ENCODE results near the gene ABCC1. TPM values are rescaled to one million over a fixed set of nuclear protein-coding genes. Genes with fewer than 3 reads are reported as not detected.

Gene ABCC1
- total and polyA plus RNA-seq, 4 donors: 12.4 to 41.5 (median 31.3) TPM

DNA sequence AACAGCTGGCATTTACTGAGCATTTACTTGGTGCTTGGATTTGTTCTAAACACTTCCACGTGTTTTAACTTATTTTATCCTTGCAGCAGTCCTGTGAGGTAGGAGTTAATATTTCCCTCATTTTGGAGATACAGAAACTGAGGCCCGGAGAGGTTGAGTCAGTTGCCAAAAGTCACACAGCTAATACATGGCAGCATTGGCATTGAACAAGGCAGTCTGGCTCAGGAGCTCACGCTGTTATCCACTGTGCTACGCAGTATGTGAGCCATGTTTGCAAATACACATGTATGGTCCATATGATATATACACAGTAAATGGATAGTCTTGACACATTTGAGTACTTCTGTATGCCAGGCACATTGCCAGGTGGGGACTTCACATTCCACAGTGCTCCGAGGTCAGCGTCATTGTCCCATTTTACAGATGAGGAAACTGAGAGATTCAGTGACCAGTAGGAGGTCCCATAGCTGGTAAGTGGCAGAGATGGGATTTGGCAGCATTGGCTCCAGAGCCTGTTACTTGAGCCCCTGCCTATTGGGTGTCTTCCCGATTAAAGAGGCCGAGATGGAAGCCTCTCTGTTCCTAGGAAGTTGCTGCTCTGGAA, 163.1 kb downstream of the ABCC1 start:
- Histone ChIP-seq H3K36me3 (ENCODE audit: control insufficient read depth in 4 of 4, insufficient read depth in 4 of 4, low read length in 4 of 4) (peaks cover 19 to 53% (median 30%) of the 10 kb centered on the region in 4 donors), H3K4me3 (no peak overlapping the region), H3K4me1 (ENCODE audit: control insufficient read depth in 5 of 5, insufficient read depth in 5 of 5, low read length in 5 of 5) (no peaks in the 10 kb centered on the region), H3K27ac (ENCODE audit: low read depth in 1 of 2, low read length in 1 of 2) (no peak overlapping the region), H3K9me3 (ENCODE audit: control insufficient read depth in 4 of 4, insufficient read depth in 3 of 4, low read length in 3 of 4) (peaks cover 0 to 4% (median 0%) of the 10 kb centered on the region in 4 donors), H3K27me3 (ENCODE audit: control insufficient read depth in 3 of 3, insufficient read depth in 3 of 3, low read length in 2 of 3) (no peaks in the 10 kb centered on the region), H3K9ac (ENCODE audit: insufficient read depth in 1 of 2, low read length in 2 of 2) (no peak overlapping the region)
- WGBS, 2 donors: 81 to 84% methylated on average over 8 of the region's 8 CpGs
- ATAC-seq (ENCODE audit: insufficient read depth, low FRiP score) (no peak), DNase-seq (no peak)
- TF ChIP-seq, protein P1, sequence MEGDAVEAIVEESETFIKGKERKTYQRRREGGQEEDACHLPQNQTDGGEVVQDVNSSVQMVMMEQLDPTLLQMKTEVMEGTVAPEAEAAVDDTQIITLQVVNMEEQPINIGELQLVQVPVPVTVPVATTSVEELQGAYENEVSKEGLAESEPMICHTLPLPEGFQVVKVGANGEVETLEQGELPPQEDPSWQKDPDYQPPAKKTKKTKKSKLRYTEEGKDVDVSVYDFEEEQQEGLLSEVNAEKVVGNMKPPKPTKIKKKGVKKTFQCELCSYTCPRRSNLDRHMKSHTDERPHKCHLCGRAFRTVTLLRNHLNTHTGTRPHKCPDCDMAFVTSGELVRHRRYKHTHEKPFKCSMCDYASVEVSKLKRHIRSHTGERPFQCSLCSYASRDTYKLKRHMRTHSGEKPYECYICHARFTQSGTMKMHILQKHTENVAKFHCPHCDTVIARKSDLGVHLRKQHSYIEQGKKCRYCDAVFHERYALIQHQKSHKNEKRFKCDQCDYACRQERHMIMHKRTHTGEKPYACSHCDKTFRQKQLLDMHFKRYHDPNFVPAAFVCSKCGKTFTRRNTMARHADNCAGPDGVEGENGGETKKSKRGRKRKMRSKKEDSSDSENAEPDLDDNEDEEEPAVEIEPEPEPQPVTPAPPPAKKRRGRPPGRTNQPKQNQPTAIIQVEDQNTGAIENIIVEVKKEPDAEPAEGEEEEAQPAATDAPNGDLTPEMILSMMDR (IDR thresholded peaks at IDR 0.05; ENCODE audit: control extremely low read depth, extremely low read depth): no peak

DNA sequence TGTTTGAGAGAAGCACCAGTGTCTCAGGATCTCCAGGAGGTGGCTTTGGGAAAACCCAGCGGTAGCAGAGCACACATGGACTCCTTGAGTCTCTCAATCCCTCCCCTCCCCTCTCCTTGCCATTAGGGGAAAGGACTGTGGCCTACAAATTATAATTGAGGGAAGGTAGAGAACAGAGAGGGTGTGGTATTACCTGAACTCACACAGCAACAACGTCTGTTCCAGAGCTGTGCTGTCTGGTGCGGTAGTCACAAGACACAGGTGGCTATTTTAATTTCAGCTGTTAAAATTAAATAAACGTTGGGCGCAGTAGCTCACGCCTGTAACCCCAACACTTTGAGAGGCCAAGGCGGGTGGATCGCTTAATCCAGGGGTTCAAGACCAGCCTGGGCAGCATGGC, 163.7 kb downstream of the ABCC1 start:
- Histone ChIP-seq H3K4me1 (ENCODE audit: control insufficient read depth in 5 of 5, insufficient read depth in 5 of 5, low read length in 5 of 5) (no peaks in the 10 kb centered on the region), H3K4me3 (no peak overlapping the region), H3K27me3 (ENCODE audit: control insufficient read depth in 3 of 3, insufficient read depth in 3 of 3, low read length in 2 of 3) (no peaks in the 10 kb centered on the region), H3K27ac (ENCODE audit: low read depth in 1 of 2, low read length in 1 of 2) (no peak overlapping the region), H3K9ac (ENCODE audit: insufficient read depth in 1 of 2, low read length in 2 of 2) (no peak overlapping the region), H3K36me3 (ENCODE audit: control insufficient read depth in 4 of 4, insufficient read depth in 4 of 4, low read length in 4 of 4) (peaks cover 24 to 56% (median 32%) of the 10 kb centered on the region in 4 donors), H3K9me3 (ENCODE audit: control insufficient read depth in 4 of 4, insufficient read depth in 3 of 4, low read length in 3 of 4) (peaks cover 0 to 5% (median 0%) of the 10 kb centered on the region in 4 donors)
- DNase-seq (no peak), ATAC-seq (ENCODE audit: insufficient read depth, low FRiP score) (no peak)
- TF ChIP-seq, protein P1 (IDR thresholded peaks at IDR 0.05; ENCODE audit: control extremely low read depth, extremely low read depth): no peak
- 96% methylated on average over 8 of the region's 8 CpGs for WGBS, 2 donors

DNA sequence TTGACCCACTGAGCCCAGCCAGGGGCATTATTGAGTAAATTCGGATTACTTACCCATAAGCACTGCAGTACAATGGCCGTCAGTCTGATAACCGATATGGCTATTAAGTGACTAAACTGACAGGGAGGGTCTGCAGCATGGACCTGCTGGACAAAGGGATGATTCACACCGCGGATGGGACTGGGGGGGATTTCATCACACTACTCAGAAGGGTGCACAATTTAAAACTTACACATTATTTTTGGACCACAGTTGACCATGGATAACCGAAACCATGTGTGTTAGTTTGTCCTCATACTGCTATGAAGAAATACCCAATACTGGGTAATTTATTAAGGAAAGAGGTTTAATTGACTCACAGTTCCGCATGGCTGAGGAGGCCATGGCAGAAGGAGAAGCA, 167.4 kb downstream of the ABCC1 start:
- WGBS, 2 donors: 96 to 98% methylated on average over 7 of the region's 7 CpGs
- Histone ChIP-seq H3K27me3 (ENCODE audit: control insufficient read depth in 3 of 3, insufficient read depth in 3 of 3, low read length in 2 of 3) (no peaks in the 10 kb centered on the region), H3K27ac (ENCODE audit: low read depth in 1 of 2, low read length in 1 of 2) (no peak overlapping the region), H3K4me1 (ENCODE audit: control insufficient read depth in 5 of 5, insufficient read depth in 5 of 5, low read length in 5 of 5) (peaks cover 0 to 1% (median 0%) of the 10 kb centered on the region in 5 donors), H3K36me3 (ENCODE audit: control insufficient read depth in 4 of 4, insufficient read depth in 4 of 4, low read length in 4 of 4) (peaks cover 24 to 36% (median 32%) of the 10 kb centered on the region in 4 donors), H3K4me3 (no peak overlapping the region), H3K9me3 (ENCODE audit: control insufficient read depth in 4 of 4, insufficient read depth in 3 of 4, low read length in 3 of 4) (peaks cover 0 to 6% (median 0%) of the 10 kb centered on the region in 4 donors), H3K9ac (ENCODE audit: insufficient read depth in 1 of 2, low read length in 2 of 2) (no peak overlapping the region)
- ATAC-seq (ENCODE audit: insufficient read depth, low FRiP score): no peak
- DNase-seq: no peak
- TF ChIP-seq, protein P1 (IDR thresholded peaks at IDR 0.05; ENCODE audit: control extremely low read depth, extremely low read depth): no peak

Measured in lung (tissue), 12 donors.